ENCODE data around the gene SORBS1.

The SORBS1 gene

GRCh38 chr10:95335933-95336699 lies 225.1 kb downstream of the SORBS1 start:
- no peak for DNase-seq

GRCh38 chr10:95334805-95335144 lies 226.4 kb downstream of the SORBS1 start:
- no peak for DNase-seq

- DNase-seq: no peak
These were observed 227.0 kb downstream of the SORBS1 start for GRCh38 chr10:95333997-95334804.

- DNase-seq: no peak
These were observed 228.4 kb downstream of the SORBS1 start for GRCh38 chr10:95332666-95333249.

- no peak for DNase-seq
These were observed 229.5 kb downstream of the SORBS1 start for GRCh38 chr10:95331596-95332130.

- no peak for DNase-seq
These were observed 230.2 kb downstream of the SORBS1 start for GRCh38 chr10:95330966-95331453.

GRCh38 chr10:95329296-95329695 lies 231.9 kb downstream of the SORBS1 start:
- DNase-seq: no peak

- no peak for DNase-seq
These were observed 233.2 kb downstream of the SORBS1 start for GRCh38 chr10:95328013-95328412.

- DNase-seq: no peak
These were observed 233.8 kb downstream of the SORBS1 start for GRCh38 chr10:95327367-95327766.

- DNase-seq: no peak
These were observed 234.8 kb downstream of the SORBS1 start for GRCh38 chr10:95326396-95326795.

- DNase-seq: no peak
These were observed 235.3 kb downstream of the SORBS1 start for GRCh38 chr10:95325863-95326262.

GRCh38 chr10:95324436-95325268 lies 236.5 kb downstream of the SORBS1 start:
- no peak for DNase-seq

GRCh38 chr10:95321554-95322301 lies 239.4 kb downstream of the SORBS1 start:
- DNase-seq: no peak

- DNase-seq: no peak
These were observed 241.9 kb downstream of the SORBS1 start for GRCh38 chr10:95319239-95319638.

- no peak for DNase-seq
These were observed 245.7 kb downstream of the SORBS1 start for GRCh38 chr10:95315509-95315908.

GRCh38 chr10:95314192-95314918 lies 246.8 kb downstream of the SORBS1 start:
- DNase-seq: no peak

GRCh38 chr10:95312986-95313495 lies 248.1 kb downstream of the SORBS1 start:
- DNase-seq: no peak

GRCh38 chr10:95312257-95312656 lies 248.9 kb downstream of the SORBS1 start:
- DNase-seq: no peak

GRCh38 chr10:95309958-95310357 lies 251.2 kb downstream of the SORBS1 start:
- no peak for DNase-seq

- DNase-seq: no peak
These were observed 252.5 kb downstream of the SORBS1 start for GRCh38 chr10:95308389-95309302.

Data from CD4-positive, alpha-beta T cell treated with Interleukin-1 beta for 1 hour (primary cell).